BLaER1 (cell line): ENCODE data around the gene VPS54.
A peak's percentile ranks its signal among the peaks of the same experiment; 100 is the strongest.

Experiments
- H3K27ac ChIP-seq: shearing (Covaris generic); formaldehyde crosslinking; 2 replicates; pipeline ENCODE4 v1.8.1; 2022
- H3K27me3 ChIP-seq: shearing (Covaris generic); formaldehyde crosslinking; 2 replicates; pipeline ENCODE4 v1.8.1; 2022
- H3K36me3 ChIP-seq: shearing (Covaris generic); formaldehyde crosslinking; 2 replicates; pipeline ENCODE4 v1.8.1; 2022
- H3K4me1 ChIP-seq: shearing (Covaris generic); formaldehyde crosslinking; 2 replicates; pipeline ENCODE4 v1.8.1; 2022
- H3K4me2 ChIP-seq: shearing (Covaris generic); formaldehyde crosslinking; 2 replicates; pipeline ENCODE4 v1.8.1; 2022
- H3K4me3 ChIP-seq: shearing (Covaris generic); formaldehyde crosslinking; 2 replicates; pipeline ENCODE4 v1.8.1; 2022
- H3K9ac ChIP-seq: shearing (Covaris generic); formaldehyde crosslinking; 2 replicates; pipeline ENCODE4 v1.8.1; 2022
- H3K9me3 ChIP-seq: shearing (Covaris generic); formaldehyde crosslinking; 2 replicates; pipeline ENCODE4 v1.8.1; 2022
- H4K20me1 ChIP-seq: shearing (Covaris generic); formaldehyde crosslinking; 2 replicates; pipeline ENCODE4 v1.8.1; 2022
- Cebpa-rat ChIP-seq: shearing (Covaris generic); IDR thresholded peaks from 2 replicates; pipeline ENCODE4 v1.8.1; 2022

VPS54 gene

DNA sequence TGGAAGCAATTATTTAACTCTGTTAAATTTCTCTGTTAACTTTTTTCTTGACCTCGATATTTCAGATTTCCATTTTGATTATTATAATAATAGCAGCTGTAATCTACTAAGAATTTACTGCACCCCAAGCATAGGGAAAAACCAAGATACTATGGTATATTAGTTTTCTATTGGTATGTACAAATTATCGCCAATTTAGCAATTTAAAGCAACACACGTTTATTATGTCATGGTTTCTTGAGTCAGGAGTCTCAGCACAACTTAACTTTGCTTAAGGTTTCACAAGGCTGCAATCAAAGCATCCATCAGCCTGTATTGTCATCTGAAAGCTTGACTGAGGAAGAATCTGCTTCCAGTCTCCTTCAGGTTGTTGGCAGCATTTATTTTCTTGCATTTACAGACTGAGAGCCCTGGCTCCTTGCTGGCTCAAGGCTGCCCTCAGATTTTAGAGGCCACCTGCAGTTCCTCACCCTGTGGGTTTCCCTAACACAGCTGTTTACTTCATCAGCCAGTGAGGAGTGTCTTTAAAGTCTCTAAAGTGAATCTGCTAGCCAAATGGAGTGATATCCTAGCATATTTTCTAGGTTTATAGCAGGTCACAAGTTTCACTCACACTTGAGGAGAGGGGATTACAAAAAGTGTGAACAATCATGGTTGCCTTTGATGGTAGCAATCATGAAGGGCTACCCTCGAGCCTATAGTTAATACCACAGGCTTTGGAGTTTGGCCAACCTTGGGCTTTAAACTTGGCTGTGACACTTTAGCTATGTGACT is 4.4 kb upstream of the VPS54 start:
- no peaks in the 10 kb centered on the region for H3K27me3 ChIP-seq
- no peaks in the 10 kb centered on the region for H3K9me3 ChIP-seq
- H3K4me3 ChIP-seq, result no peak overlapping the region
- H3K36me3 ChIP-seq, result no peaks in the 10 kb centered on the region
- H4K20me1 ChIP-seq, result no peaks in the 10 kb centered on the region
- H3K9ac ChIP-seq, result no peak overlapping the region
- H3K27ac ChIP-seq, result no peak overlapping the region
- peaks cover 17% of the 10 kb centered on the region for H3K4me1 ChIP-seq
- no peak for TF ChIP-seq Cebpa-rat
- H3K4me2 ChIP-seq, result no peak overlapping the region

DNA sequence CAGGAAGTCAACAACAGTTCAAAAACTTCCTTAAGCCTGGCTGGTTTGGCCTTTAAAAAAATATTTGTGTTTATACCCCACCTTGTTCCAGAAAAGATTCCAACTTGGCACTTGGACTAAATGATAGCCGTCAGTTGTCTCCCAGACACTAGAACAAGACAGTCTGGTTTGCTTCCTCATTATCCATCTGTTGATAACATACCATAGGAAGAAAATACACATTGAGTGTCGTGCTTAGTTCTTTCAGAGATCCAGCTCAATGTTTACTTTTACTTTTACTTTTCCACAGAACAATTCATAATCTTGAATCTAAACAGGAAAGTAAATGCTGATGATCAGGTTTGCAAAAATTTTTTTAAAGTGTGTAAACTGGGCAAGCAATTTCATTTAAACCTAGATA is 2.4 kb upstream of the VPS54 start:
- H3K36me3 ChIP-seq, result no peaks in the 10 kb centered on the region
- peaks cover 6% of the 10 kb centered on the region; the same call in 1 of the 2 replicates for H4K20me1 ChIP-seq
- no peak for TF ChIP-seq Cebpa-rat
- H3K9ac ChIP-seq, result no peak overlapping the region
- no peak overlapping the region for H3K4me2 ChIP-seq
- no peaks in the 10 kb centered on the region for H3K27me3 ChIP-seq
- H3K4me3 ChIP-seq, result no peak overlapping the region
- H3K27ac ChIP-seq, result no peak overlapping the region
- no peaks in the 10 kb centered on the region for H3K9me3 ChIP-seq
- H3K4me1 ChIP-seq, result peaks cover 30% of the 10 kb centered on the region

DNA sequence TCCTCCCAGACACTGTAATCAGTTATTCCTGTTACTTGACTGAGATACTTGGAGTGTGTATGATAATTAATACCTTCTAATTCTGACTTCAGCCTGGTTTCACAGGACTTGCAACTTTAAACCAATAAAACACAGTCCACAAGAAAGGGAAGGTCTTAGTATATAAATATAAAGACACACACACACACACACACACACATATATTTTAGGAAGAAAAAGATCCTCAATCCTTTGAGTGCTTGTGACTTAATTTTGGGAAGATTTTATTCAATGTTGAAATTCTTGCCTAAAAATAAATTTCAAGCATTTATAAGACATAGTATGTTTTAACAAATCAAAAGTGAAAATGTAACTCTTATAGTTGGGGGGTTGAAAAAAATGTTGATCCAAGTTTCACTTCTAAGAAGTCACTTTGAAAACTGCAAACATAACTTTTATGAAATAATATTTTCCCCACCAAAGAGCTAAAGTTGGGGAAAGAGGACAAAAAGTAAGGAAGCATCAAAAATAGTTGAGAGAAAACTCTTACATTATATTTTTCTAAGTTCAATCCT is 824 bp upstream of the VPS54 start:
- no peaks in the 10 kb centered on the region for H3K36me3 ChIP-seq
- peaks cover 21% of the 10 kb centered on the region for H3K4me1 ChIP-seq
- peak overlapping the region; percentile 96 for H3K27ac ChIP-seq
- H3K4me3 ChIP-seq, result no peak overlapping the region; the same call in 1 of the 2 replicates
- H4K20me1 ChIP-seq, result peaks cover 21% of the 10 kb centered on the region; the same call in 1 of the 2 replicates
- H3K9ac ChIP-seq, result peak overlapping the region; percentile 96; the same call in 1 of the 2 replicates
- peak overlapping the region; percentile 91 for H3K4me2 ChIP-seq
- no peaks in the 10 kb centered on the region for H3K27me3 ChIP-seq
- TF ChIP-seq Cebpa-rat, result no peak
- H3K9me3 ChIP-seq, result no peaks in the 10 kb centered on the region

DNA sequence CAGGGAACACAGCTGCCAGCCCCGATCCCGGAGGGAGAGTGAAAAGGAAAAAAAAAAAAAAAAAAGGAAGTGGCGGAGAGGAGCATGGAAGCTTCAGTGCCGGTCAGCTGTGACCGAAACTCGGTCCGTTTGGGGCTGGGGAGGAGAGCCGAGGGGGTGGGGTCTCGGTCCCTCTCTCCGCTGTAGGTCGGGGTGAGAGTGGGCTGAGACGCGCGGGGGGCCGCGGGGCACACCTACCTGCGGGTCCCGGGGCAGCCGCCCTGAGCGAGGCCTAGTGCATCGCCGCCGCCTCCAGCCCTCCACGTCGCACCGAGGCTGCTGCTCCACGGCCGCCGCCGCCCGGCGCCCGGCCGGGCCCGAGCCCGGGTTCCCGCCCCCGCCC is 536 bp downstream of the VPS54 start:
- Histone ChIP-seq H3K4me2 (peak overlapping the region; percentile 91), H3K4me1 (peaks cover 21% of the 10 kb centered on the region), H4K20me1 (peaks cover 35% of the 10 kb centered on the region), H3K4me3 (peak overlapping the region; percentile 93), H3K27me3 (no peaks in the 10 kb centered on the region), H3K9me3 (no peaks in the 10 kb centered on the region), H3K36me3 (no peaks in the 10 kb centered on the region), H3K27ac (peak overlapping the region; percentile 96), H3K9ac (peak overlapping the region; percentile 96)
- no peak for TF ChIP-seq Cebpa-rat

DNA sequence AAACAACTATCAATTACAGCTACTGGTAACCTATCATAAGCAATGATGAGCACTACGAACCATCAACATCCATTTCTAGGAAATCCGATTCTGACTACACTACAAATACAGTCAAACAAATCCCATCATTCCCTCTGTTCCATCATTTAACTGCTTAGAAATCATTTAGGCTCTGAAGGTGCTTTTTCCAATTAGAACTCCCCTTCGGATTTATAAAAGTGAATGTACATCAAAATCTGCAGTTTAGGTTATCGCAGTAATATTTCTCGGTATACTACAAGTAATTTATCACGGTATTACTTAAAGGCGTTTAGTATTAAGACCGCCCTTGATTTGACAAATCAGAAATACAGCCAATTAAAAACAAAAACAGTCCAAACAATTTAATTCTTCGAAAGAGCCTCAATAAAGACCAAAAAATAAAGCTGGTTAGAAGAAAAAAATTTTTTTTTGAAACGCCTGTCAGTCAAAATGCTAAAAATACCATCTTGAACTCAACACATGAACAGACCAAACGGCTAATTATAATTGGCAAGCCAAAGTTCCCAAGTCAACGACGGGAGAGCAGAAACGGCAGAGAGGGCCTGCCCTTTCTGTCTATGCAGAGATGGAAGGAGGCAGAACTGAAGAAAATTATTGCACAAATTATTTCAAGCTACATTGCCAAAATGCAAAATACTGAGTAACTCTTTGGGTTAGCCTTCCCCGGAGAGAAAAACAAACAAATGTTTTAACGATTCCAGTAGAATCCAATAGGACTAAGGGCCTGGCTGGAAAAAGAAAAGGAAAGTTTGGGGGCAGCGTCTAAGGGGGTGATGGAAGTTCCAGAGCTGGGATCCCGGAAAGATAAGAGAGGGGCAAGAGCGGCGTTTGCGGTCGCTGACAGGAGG is 1.2 kb downstream of the VPS54 start:
- Histone ChIP-seq H3K9me3 (no peaks in the 10 kb centered on the region), H3K4me3 (peak overlapping the region; percentile 93), H3K4me2 (peak overlapping the region; percentile 91), H3K4me1 (peaks cover 21% of the 10 kb centered on the region), H4K20me1 (peaks cover 36% of the 10 kb centered on the region), H3K36me3 (no peaks in the 10 kb centered on the region), H3K27ac (peak overlapping the region; percentile 96), H3K27me3 (no peaks in the 10 kb centered on the region), H3K9ac (peak overlapping the region; percentile 96)
- no peak for TF ChIP-seq Cebpa-rat

DNA sequence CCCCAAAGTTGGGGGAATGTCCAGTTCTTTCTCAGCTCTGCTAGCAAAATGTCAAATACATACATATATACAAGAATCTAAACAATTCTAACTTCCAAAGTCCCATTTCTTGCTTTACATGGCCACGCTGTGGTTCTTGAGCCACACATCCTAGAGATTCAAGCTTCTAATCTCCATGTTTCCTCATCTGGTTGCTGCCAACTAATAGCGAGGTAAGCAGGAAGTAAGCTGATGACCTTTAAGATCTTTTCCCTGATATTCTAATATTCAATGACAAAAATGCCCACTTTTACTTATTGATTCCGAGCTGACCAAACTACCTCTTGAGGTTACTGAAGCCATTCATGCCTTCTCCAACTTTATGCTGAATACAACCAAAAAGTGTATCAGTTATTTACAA is 3.3 kb downstream of the VPS54 start:
- H3K27ac ChIP-seq, result no peak overlapping the region
- H3K4me2 ChIP-seq, result no peak overlapping the region
- H3K27me3 ChIP-seq, result no peaks in the 10 kb centered on the region
- peaks cover 21% of the 10 kb centered on the region for H3K4me1 ChIP-seq
- no peak overlapping the region for H3K9ac ChIP-seq
- no peaks in the 10 kb centered on the region for H3K9me3 ChIP-seq
- H3K4me3 ChIP-seq, result no peak overlapping the region
- no peak for TF ChIP-seq Cebpa-rat
- H3K36me3 ChIP-seq, result no peaks in the 10 kb centered on the region
- peaks cover 50% of the 10 kb centered on the region for H4K20me1 ChIP-seq

DNA sequence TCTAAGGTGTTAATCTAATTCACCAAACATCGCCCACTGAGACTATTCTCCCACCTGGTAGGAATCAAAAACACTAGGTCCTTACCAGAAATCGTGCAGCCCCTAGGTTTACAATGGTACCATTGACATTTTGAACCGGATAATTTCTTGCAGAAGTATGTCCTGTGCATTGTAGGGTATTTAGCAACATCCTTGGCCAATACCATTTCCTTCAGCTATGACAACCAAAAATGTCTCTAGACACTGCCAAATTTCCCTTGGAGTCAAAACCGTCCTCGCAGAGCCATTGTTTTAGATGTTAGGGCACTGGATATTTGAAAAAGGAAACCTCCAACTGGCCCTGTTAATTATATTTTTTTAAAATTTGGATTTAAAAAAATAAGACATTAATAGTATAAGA is 3.8 kb downstream of the VPS54 start:
- Histone ChIP-seq H3K9me3 (no peaks in the 10 kb centered on the region), H3K4me1 (peaks cover 21% of the 10 kb centered on the region), H3K27me3 (no peaks in the 10 kb centered on the region), H4K20me1 (peaks cover 50% of the 10 kb centered on the region), H3K36me3 (no peaks in the 10 kb centered on the region), H3K9ac (no peak overlapping the region), H3K27ac (no peak overlapping the region), H3K4me2 (no peak overlapping the region), H3K4me3 (no peak overlapping the region)
- TF ChIP-seq Cebpa-rat, result no peak

DNA sequence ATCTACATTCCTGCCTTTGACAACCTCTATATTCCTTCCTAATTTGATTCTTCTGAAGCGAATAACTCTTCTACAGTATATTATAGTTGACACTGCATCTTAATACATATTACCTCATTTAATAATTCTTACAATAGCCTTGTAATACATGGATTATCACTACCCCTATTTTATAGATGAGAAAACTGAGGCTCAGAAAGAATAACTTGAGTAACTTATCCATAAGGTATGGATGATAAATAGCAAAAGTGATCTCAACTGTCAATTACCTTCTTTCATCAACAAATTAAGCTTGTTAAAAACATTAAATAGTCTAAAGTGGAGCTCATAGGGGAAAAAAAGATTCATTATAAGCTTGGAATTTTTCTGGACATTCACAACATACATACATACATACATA is 4.6 kb downstream of the VPS54 start:
- Histone ChIP-seq H3K9ac (no peak overlapping the region), H4K20me1 (peaks cover 50% of the 10 kb centered on the region), H3K36me3 (no peaks in the 10 kb centered on the region; the same call in 1 of the 2 replicates), H3K27ac (no peak overlapping the region), H3K27me3 (no peaks in the 10 kb centered on the region), H3K9me3 (no peaks in the 10 kb centered on the region), H3K4me3 (no peak overlapping the region), H3K4me2 (no peak overlapping the region), H3K4me1 (peaks cover 16% of the 10 kb centered on the region)
- no peak for TF ChIP-seq Cebpa-rat

DNA sequence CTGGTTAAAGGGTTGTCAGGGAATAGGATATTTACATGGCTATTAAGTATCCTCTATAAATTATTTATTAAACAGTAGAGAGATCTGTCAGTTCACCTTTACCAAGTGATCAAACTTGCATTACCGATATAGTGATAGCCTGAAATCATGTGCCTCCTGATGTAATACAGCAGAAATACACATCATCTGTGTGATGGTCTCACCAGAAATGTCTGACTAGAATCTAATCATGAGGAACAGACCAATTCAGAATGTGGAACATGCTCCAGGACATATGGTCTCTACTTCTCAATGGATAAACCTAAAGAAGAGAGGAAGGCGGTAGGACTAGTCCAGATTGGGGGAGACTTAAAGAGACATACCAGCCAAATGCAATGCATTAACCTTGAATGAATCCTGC is 6.2 kb downstream of the VPS54 start:
- no peak overlapping the region for H3K9ac ChIP-seq
- peaks cover 61% of the 10 kb centered on the region for H4K20me1 ChIP-seq
- H3K4me2 ChIP-seq, result no peak overlapping the region
- H3K36me3 ChIP-seq, result peaks cover 6% of the 10 kb centered on the region
- TF ChIP-seq Cebpa-rat, result no peak
- H3K4me1 ChIP-seq, result peaks cover 13% of the 10 kb centered on the region
- H3K9me3 ChIP-seq, result no peaks in the 10 kb centered on the region
- H3K27ac ChIP-seq, result no peak overlapping the region
- no peak overlapping the region for H3K4me3 ChIP-seq
- no peaks in the 10 kb centered on the region for H3K27me3 ChIP-seq

DNA sequence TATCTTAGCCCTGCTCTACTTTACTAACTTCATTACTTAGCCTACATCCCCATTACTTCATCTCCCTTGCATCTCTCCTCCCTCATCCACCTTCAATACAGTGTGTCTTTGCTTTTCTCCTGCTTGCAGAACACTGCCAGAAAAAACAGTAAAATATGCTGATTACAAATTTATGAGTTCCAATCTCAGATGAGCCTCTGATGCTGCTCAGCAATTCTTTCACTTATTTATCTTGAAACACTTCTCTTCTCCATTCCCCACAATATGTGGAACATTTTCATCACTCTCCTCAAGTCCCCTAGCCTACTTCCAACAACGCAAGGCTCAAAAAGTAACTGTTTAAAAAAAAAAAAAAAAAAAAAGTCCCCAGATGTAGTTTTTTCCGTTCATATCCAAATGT is 7.1 kb downstream of the VPS54 start:
- Histone ChIP-seq H4K20me1 (peaks cover 63% of the 10 kb centered on the region), H3K9me3 (no peaks in the 10 kb centered on the region), H3K4me1 (peaks cover 3% of the 10 kb centered on the region), H3K9ac (no peak overlapping the region), H3K4me3 (no peak overlapping the region), H3K36me3 (peaks cover 11% of the 10 kb centered on the region), H3K27ac (no peak overlapping the region), H3K27me3 (no peaks in the 10 kb centered on the region), H3K4me2 (no peak overlapping the region)
- no peak for TF ChIP-seq Cebpa-rat
